ENCODE results near the gene C12orf42.

C12orf42 gene

GRCh38 chr12:103301642-103302591 is 193.9 kb downstream of the C12orf42 start:
- TF ChIP-seq, protein P1, sequence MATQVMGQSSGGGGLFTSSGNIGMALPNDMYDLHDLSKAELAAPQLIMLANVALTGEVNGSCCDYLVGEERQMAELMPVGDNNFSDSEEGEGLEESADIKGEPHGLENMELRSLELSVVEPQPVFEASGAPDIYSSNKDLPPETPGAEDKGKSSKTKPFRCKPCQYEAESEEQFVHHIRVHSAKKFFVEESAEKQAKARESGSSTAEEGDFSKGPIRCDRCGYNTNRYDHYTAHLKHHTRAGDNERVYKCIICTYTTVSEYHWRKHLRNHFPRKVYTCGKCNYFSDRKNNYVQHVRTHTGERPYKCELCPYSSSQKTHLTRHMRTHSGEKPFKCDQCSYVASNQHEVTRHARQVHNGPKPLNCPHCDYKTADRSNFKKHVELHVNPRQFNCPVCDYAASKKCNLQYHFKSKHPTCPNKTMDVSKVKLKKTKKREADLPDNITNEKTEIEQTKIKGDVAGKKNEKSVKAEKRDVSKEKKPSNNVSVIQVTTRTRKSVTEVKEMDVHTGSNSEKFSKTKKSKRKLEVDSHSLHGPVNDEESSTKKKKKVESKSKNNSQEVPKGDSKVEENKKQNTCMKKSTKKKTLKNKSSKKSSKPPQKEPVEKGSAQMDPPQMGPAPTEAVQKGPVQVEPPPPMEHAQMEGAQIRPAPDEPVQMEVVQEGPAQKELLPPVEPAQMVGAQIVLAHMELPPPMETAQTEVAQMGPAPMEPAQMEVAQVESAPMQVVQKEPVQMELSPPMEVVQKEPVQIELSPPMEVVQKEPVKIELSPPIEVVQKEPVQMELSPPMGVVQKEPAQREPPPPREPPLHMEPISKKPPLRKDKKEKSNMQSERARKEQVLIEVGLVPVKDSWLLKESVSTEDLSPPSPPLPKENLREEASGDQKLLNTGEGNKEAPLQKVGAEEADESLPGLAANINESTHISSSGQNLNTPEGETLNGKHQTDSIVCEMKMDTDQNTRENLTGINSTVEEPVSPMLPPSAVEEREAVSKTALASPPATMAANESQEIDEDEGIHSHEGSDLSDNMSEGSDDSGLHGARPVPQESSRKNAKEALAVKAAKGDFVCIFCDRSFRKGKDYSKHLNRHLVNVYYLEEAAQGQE (IDR thresholded peaks at IDR 0.05; ENCODE audit: insufficient replicate concordance, low read depth) = no peak
- TF ChIP-seq GABPA (IDR thresholded peaks at IDR 0.05; ENCODE audit: low read depth) = no peak
- no peak for TF ChIP-seq POLR2AphosphoS5 (IDR thresholded peaks at IDR 0.05; ENCODE audit: low read depth)
- TF ChIP-seq SPI1 (IDR thresholded peaks at IDR 0.05; ENCODE audit: borderline replicate concordance, low read depth) = no peak
- TF ChIP-seq, protein P2, sequence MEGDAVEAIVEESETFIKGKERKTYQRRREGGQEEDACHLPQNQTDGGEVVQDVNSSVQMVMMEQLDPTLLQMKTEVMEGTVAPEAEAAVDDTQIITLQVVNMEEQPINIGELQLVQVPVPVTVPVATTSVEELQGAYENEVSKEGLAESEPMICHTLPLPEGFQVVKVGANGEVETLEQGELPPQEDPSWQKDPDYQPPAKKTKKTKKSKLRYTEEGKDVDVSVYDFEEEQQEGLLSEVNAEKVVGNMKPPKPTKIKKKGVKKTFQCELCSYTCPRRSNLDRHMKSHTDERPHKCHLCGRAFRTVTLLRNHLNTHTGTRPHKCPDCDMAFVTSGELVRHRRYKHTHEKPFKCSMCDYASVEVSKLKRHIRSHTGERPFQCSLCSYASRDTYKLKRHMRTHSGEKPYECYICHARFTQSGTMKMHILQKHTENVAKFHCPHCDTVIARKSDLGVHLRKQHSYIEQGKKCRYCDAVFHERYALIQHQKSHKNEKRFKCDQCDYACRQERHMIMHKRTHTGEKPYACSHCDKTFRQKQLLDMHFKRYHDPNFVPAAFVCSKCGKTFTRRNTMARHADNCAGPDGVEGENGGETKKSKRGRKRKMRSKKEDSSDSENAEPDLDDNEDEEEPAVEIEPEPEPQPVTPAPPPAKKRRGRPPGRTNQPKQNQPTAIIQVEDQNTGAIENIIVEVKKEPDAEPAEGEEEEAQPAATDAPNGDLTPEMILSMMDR (IDR thresholded peaks at IDR 0.05; ENCODE audit: insufficient read depth, low read length) = no peak
- no peak overlapping the region for H3K4me3 ChIP-seq (replicated peaks; ENCODE audit: insufficient read depth, low read length)
- H3K27me3 ChIP-seq (ENCODE audit: insufficient read depth, poor library complexity, severe bottlenecking) = no peaks in the 10 kb centered on the region
- DNase-seq (ENCODE audit: low read depth in 1 of 2, low spot score in 1 of 2) = no peak
- H3K27ac ChIP-seq (replicated peaks) = no peak overlapping the region

GRCh38 chr12:103288016-103288415 is 207.8 kb downstream of the C12orf42 start:
- TF ChIP-seq, protein P2 (IDR thresholded peaks at IDR 0.05; ENCODE audit: insufficient read depth, low read length) = no peak
- TF ChIP-seq POLR2AphosphoS5 (IDR thresholded peaks at IDR 0.05; ENCODE audit: low read depth) (no peak), SPI1 (IDR thresholded peaks at IDR 0.05; ENCODE audit: borderline replicate concordance, low read depth) (no peak), GABPA (IDR thresholded peaks at IDR 0.05; ENCODE audit: low read depth) (no peak)
- TF ChIP-seq, protein P1 (IDR thresholded peaks at IDR 0.05; ENCODE audit: insufficient replicate concordance, low read depth) = no peak
- Histone ChIP-seq H3K27ac (replicated peaks) (no peak overlapping the region), H3K4me3 (replicated peaks; ENCODE audit: insufficient read depth, low read length) (no peak overlapping the region), H3K27me3 (ENCODE audit: insufficient read depth, poor library complexity, severe bottlenecking) (no peaks in the 10 kb centered on the region)
- no peak for DNase-seq (ENCODE audit: low read depth in 1 of 2, low spot score in 1 of 2)

- DNase-seq (ENCODE audit: low read depth in 1 of 2, low spot score in 1 of 2) = no peak
- Histone ChIP-seq H3K27ac (replicated peaks) (no peak overlapping the region), H3K27me3 (ENCODE audit: insufficient read depth, poor library complexity, severe bottlenecking) (no peaks in the 10 kb centered on the region), H3K4me3 (replicated peaks; ENCODE audit: insufficient read depth, low read length) (no peak overlapping the region)
- TF ChIP-seq POLR2AphosphoS5 (IDR thresholded peaks at IDR 0.05; ENCODE audit: low read depth) = no peak
- TF ChIP-seq GABPA (IDR thresholded peaks at IDR 0.05; ENCODE audit: low read depth) = no peak
- TF ChIP-seq, protein P1 (IDR thresholded peaks at IDR 0.05; ENCODE audit: insufficient replicate concordance, low read depth) = no peak
- TF ChIP-seq, protein P2 (IDR thresholded peaks at IDR 0.05; ENCODE audit: insufficient read depth, low read length) = no peak
- TF ChIP-seq SPI1 (IDR thresholded peaks at IDR 0.05; ENCODE audit: borderline replicate concordance, low read depth) = no peak
Measured at GRCh38 chr12:103282124-103282523, 213.6 kb downstream of the C12orf42 start.
